Calu3 (cell line): ENCODE measurements around the gene MED22. TPM values are rescaled to one million over a fixed set of nuclear protein-coding genes. Genes with fewer than 3 reads are reported as not detected.

ENCODE experiments used
- BruUV-seq: library from RNA; stranded (reverse); fragments of 400-500 nt; replicated peaks from 2 replicates; lab custom pipeline; 2021; lab: Mats Ljungman, UMichigan
- CTCF ChIA-PET: fragments of 300-600 bp; sonication (Branson Sonifier 250); formaldehyde crosslinking; loops from one replicate; lab custom pipeline; 2022; ENCODE audit warnings: antibody characterized with exemption; lab: Charles Lee
- DNase-seq: peaks from one replicate; pipeline ENCODE4 v3.0.0; 2022
- H3K27ac Mint-ChIP-seq: one replicate; pipeline ENCODE4 v1.8.0; 2022; ENCODE audit warnings: mixed read lengths; ENCODE audit not compliant: unreplicated experiment
- H3K27me3 Mint-ChIP-seq: one replicate; pipeline ENCODE4 v1.8.0; 2022; ENCODE audit warnings: mixed read lengths; ENCODE audit not compliant: unreplicated experiment
- H3K36me3 Mint-ChIP-seq: one replicate; pipeline ENCODE4 v1.8.0; 2022; ENCODE audit warnings: mild to moderate bottlenecking, moderate library complexity, mixed read lengths; ENCODE audit not compliant: insufficient read depth, unreplicated experiment
- H3K4me1 Mint-ChIP-seq: one replicate; pipeline ENCODE4 v1.8.0; 2022; ENCODE audit warnings: mild to moderate bottlenecking, low read depth, mixed read lengths; ENCODE audit not compliant: unreplicated experiment
- H3K4me3 Mint-ChIP-seq: one replicate; pipeline ENCODE4 v1.8.0; 2022; ENCODE audit warnings: mild to moderate bottlenecking, low read depth, moderate library complexity, mixed read lengths; ENCODE audit not compliant: unreplicated experiment
- H3K9me3 Mint-ChIP-seq: one replicate; pipeline ENCODE4 v1.8.0; 2022; ENCODE audit warnings: low read depth, mixed read lengths; ENCODE audit not compliant: unreplicated experiment
- CTCF ChIP-seq: fragments of 200-600 bp; IDR thresholded peaks from one replicate; pipeline ENCODE4 v1.8.0; 2022; ENCODE audit warnings: antibody characterized with exemption; ENCODE audit not compliant: unreplicated experiment
- intact Hi-C: fragments of 100-400 bp; cut with micrococcal nuclease; formaldehyde crosslinking; loops from one replicate; pipeline ENCODE4 v1.10.0; 2022; ENCODE audit not compliant: unreplicated experiment
- total RNA-seq: library from RNA; stranded (reverse); gene quantifications from 2 replicates; pipeline ENCODE4 v1.2.3, GENCODE V29; 2022

MED22 gene
- total RNA-seq, 1 experiment from 2014 or later, result 27.6 TPM

- Mint-ChIP-seq H3K36me3 (no peaks in the 10 kb centered on the region), H3K4me3 (no peak overlapping the region), H3K9me3 (no peaks in the 10 kb centered on the region), H3K27ac (no peak overlapping the region), H3K4me1 (no peaks in the 10 kb centered on the region), H3K27me3 (peaks cover 32% of the 10 kb centered on the region)
- intact Hi-C loops, result no loop called here
- CTCF ChIA-PET, result no interaction called here
- no TSS peak for BruUV-seq
- DNase-seq, result no peak
- TF ChIP-seq CTCF, result no peak
Measured at GRCh38 chr9:133389025-133389557, 41.2 kb upstream of the MED22 start.

GRCh38 chr9:133387680-133388079 is 39.7 kb upstream of the MED22 start:
- peaks cover 24% of the 10 kb centered on the region for H3K27me3 Mint-ChIP-seq
- H3K9me3 Mint-ChIP-seq, result no peaks in the 10 kb centered on the region
- intact Hi-C loops, result no loop called here
- no peaks in the 10 kb centered on the region for H3K36me3 Mint-ChIP-seq
- no peaks in the 10 kb centered on the region for H3K4me1 Mint-ChIP-seq
- no TSS peak for BruUV-seq
- no peak overlapping the region for H3K4me3 Mint-ChIP-seq
- no peak overlapping the region for H3K27ac Mint-ChIP-seq
- TF ChIP-seq CTCF, result no peak
- DNase-seq, result no peak
- CTCF ChIA-PET, result interaction anchor here (0.6 kb wide), 1 partner anchor 101 kb away, joined by 4 read pairs; no protein-coding TSS in a partner anchor

DNA sequence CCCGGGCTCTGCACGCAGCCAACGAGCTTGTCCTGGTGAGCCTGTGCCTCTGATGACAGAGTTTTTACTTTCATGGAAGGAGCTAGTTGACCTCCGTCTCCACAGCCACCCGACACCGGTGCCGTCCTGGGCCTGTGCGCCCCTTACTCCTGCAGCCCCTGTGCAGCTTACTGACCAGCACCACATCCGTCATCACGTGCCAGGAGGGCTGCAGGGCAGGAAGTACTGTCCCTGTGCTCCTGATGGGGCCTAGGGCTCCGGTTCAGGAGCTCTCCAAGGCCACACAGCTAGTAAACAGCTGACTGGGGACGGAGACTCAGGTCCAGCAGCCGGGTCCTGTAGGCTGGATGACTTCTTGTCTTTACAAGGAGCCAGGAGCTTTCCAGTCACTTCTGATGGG is 38.4 kb upstream of the MED22 start:
- H3K9me3 Mint-ChIP-seq, result no peaks in the 10 kb centered on the region
- BruUV-seq, result no TSS peak
- peaks cover 23% of the 10 kb centered on the region for H3K27me3 Mint-ChIP-seq
- H3K36me3 Mint-ChIP-seq, result no peaks in the 10 kb centered on the region
- TF ChIP-seq CTCF, result no peak
- no peak for DNase-seq
- H3K4me3 Mint-ChIP-seq, result no peak overlapping the region
- intact Hi-C loops, result no loop called here
- CTCF ChIA-PET, result no interaction called here
- H3K27ac Mint-ChIP-seq, result no peak overlapping the region
- no peaks in the 10 kb centered on the region for H3K4me1 Mint-ChIP-seq

- no peak for DNase-seq
- no peak overlapping the region for H3K27ac Mint-ChIP-seq
- no peaks in the 10 kb centered on the region for H3K9me3 Mint-ChIP-seq
- H3K27me3 Mint-ChIP-seq, result peaks cover 15% of the 10 kb centered on the region
- H3K4me3 Mint-ChIP-seq, result no peak overlapping the region
- no peaks in the 10 kb centered on the region for H3K36me3 Mint-ChIP-seq
- CTCF ChIA-PET, result no interaction called here
- BruUV-seq, result no TSS peak
- no peaks in the 10 kb centered on the region for H3K4me1 Mint-ChIP-seq
- intact Hi-C loops, result no loop called here
- TF ChIP-seq CTCF, result no peak
Measured at GRCh38 chr9:133385452-133385851, 37.5 kb upstream of the MED22 start.
